Uterus (tissue), 2 donors: ENCODE data around the gene USP6.
"Not testable (repeated sequence)": the region's sequence is repeated elsewhere in the genome, so short reads cannot be mapped to it uniquely, and the experiment has no call there.

Experiments used
- POLR2A ChIP-seq, 2 donors: fragments of 450-650 bp; IDR thresholded peaks; one replicate each; pipeline ENCODE4 v1.6.1; 2016; ENCODE audit warnings: antibody characterized with exemption in 2 of 2, mild to moderate bottlenecking in 1 of 2, moderate library complexity in 1 of 2
- TF ChIP-seq, protein P1 (sequence below), 4 experiments: fragments of 200-600 bp in 2 of 4; fragments of 450-650 bp in 2 of 4; sonication (generic) in 2 of 4; IDR thresholded peaks; one replicate each; pipeline ENCODE4 v1.5.1; 2016 to 2019; ENCODE audit warnings: antibody characterized with exemption in 4 of 4, mild to moderate bottlenecking in 2 of 4, moderate library complexity in 1 of 4

DNA sequence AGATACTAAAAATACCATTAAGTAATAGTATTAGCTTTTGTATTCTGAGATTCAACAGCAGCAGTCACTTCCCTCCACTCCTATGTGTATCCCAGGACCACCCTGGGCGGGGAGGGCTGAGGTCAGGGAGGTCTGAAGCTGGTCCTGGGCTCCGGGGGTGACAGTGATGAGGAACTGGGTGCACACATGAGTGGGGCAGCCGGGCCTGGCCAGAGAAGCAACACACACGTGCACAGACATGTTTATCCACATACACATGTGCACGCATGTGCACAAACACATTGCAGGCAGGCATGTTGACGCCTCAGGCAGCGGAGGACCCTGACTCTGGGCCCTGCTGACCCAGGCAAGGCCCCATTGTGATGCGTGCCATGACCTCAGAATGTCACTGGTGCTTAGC lies 12.6 kb downstream of the USP6 start:
- TF ChIP-seq, protein P1, sequence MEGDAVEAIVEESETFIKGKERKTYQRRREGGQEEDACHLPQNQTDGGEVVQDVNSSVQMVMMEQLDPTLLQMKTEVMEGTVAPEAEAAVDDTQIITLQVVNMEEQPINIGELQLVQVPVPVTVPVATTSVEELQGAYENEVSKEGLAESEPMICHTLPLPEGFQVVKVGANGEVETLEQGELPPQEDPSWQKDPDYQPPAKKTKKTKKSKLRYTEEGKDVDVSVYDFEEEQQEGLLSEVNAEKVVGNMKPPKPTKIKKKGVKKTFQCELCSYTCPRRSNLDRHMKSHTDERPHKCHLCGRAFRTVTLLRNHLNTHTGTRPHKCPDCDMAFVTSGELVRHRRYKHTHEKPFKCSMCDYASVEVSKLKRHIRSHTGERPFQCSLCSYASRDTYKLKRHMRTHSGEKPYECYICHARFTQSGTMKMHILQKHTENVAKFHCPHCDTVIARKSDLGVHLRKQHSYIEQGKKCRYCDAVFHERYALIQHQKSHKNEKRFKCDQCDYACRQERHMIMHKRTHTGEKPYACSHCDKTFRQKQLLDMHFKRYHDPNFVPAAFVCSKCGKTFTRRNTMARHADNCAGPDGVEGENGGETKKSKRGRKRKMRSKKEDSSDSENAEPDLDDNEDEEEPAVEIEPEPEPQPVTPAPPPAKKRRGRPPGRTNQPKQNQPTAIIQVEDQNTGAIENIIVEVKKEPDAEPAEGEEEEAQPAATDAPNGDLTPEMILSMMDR (IDR thresholded peaks at IDR 0.05), result not testable (repeated sequence)
- not testable (repeated sequence) for TF ChIP-seq POLR2A (IDR thresholded peaks at IDR 0.05)
